Stimulated activated CD4-positive, alpha-beta T cell treated with anti-CD3 and anti-CD28 coated beads, TNF-alpha, amount 100 ng/mL, for 24 hours (primary cell): ENCODE data around the gene MYO3B.

Source experiments
- DNase-seq, 3 experiments: peaks; one replicate each; pipeline ENCODE4 v3.0.0-alpha.2; 2020; ENCODE audit warnings: low read depth in 3 of 3

MYO3B gene, protein sequence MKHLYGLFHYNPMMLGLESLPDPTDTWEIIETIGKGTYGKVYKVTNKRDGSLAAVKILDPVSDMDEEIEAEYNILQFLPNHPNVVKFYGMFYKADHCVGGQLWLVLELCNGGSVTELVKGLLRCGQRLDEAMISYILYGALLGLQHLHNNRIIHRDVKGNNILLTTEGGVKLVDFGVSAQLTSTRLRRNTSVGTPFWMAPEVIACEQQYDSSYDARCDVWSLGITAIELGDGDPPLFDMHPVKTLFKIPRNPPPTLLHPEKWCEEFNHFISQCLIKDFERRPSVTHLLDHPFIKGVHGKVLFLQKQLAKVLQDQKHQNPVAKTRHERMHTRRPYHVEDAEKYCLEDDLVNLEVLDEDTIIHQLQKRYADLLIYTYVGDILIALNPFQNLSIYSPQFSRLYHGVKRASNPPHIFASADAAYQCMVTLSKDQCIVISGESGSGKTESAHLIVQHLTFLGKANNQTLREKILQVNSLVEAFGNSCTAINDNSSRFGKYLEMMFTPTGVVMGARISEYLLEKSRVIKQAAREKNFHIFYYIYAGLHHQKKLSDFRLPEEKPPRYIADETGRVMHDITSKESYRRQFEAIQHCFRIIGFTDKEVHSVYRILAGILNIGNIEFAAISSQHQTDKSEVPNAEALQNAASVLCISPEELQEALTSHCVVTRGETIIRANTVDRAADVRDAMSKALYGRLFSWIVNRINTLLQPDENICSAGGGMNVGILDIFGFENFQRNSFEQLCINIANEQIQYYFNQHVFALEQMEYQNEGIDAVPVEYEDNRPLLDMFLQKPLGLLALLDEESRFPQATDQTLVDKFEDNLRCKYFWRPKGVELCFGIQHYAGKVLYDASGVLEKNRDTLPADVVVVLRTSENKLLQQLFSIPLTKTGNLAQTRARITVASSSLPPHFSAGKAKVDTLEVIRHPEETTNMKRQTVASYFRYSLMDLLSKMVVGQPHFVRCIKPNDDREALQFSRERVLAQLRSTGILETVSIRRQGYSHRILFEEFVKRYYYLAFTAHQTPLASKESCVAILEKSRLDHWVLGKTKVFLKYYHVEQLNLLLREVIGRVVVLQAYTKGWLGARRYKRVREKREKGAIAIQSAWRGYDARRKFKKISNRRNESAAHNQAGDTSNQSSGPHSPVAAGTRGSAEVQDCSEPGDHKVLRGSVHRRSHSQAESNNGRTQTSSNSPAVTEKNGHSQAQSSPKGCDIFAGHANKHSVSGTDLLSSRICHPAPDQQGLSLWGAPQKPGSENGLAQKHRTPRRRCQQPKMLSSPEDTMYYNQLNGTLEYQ (N-terminal part only)

DNA sequence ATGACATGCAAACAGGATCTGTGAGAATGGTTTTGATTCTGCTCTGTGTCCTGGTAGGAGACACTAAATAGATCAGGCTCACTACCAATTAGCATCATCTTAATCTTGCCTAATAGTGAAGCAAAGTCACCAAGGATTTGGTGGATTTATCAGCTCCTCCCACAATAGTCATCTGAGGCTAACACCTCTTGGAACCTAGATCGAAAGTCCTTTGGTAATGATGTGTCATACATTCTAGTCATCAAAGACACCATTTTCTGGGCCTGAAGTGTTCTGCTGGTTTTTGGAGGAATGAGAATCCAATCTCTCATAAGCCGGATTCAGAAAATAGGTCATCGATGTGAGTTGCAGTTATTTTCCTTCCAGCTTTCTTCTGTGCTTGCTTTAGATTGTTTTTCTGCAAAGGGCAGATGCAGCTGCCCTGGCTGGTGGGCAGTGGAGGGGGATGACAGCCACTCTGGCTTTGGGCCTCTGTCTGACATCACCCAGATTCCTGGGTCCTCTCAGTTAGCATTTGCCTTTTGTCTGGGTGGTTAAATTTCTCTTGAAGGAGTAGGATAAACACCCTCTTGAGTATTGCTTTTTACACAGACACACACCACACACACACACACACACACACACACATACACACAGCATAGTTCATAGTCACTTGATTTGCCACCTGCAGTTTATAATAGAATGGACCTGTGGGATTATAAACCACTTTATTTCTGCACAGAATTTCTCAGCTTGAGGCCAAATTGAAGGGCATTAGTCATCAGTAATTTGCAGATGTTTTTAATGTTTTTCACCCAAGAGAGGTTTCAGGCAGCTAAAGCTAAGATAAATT lies at the start of gene MYO3B:
Gene MYO3B, plus strand, starts transcription at position 198 of the 832 bp plus-strand sequence. Its CDS starts 141 bp downstream, at position 339.
- no peak for DNase-seq

- DNase-seq: no peak
Observed at GRCh38 chr2:170139276-170139967, 38.5 kb upstream of the MYO3B start.

GRCh38 chr2:170140561-170140960 lies 37.4 kb upstream of the MYO3B start:
- no peak for DNase-seq

DNA sequence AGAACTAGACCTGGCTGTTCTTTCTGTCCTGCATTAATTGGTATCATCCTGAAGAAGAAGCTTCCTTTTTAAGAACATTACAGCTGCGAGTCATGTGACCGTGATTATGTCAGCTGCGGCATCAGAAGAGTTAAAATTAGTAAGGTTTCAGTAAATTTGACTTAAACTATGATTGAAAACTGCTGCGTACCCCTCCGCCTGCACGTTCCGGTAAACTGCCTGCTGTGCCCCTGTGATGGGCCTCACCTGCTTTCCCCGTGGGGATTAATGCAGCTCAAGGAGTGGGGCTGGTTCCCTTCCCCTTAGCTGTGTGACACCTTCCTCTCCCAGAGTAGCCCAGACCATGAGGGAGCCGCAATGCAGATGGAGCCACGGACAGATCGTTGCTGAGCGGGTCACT lies 36.1 kb upstream of the MYO3B start:
- DNase-seq: no peak

- DNase-seq: no peak
Observed at GRCh38 chr2:170142502-170142901, 35.4 kb upstream of the MYO3B start.

DNA sequence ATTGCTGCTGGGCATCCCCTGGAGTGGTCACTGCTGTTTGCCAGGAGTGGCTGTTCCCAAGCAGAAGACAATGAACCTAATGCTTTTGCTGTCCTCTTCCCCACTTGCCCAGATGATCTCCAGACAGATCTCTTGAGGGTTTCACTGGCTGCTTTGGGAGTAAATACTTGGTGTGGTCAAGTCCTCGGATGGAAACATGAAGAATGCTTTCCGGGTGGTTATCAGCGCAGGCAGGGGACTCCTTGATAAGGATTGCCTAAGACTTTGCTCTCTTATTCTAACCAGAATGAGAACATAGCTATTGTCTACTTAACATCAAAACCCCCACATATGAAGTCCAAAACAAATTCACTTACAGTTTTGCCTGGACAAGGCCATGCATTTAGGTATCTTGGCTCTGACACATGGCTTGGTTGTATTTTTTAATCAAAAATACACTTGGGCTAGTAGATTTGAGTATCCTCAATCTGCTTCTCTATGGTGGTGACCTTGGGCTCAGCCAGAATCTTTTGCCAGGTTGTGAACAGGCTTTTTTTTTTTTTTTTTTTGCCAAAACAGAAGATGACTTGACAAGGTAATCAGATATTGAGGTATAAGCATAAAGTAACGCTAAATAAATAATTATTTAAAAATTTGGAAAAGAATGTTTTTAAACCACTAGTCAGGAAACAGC lies 34.8 kb upstream of the MYO3B start:
- no peak for DNase-seq

DNA sequence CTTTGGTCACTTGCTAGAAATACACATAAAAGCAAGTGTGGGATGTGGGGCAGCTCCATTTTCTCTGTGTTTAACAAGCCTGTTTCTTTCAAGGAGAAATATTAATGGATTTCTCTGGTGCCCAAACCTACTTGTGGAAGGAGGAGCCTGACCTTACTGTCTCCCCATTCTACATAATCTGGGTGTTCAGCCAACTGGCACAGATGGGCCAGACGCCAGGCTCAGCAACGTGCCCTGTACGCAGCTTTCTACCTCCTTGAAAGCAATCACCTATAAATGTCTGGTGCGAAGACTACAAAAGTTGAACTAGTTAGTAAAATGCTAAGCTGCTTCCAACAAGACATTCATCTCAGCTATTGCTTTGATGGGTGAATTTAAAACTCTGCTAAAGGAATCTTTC lies 33.2 kb upstream of the MYO3B start:
- DNase-seq: no peak

GRCh38 chr2:170145191-170145590 lies 32.8 kb upstream of the MYO3B start:
- no peak for DNase-seq

DNA sequence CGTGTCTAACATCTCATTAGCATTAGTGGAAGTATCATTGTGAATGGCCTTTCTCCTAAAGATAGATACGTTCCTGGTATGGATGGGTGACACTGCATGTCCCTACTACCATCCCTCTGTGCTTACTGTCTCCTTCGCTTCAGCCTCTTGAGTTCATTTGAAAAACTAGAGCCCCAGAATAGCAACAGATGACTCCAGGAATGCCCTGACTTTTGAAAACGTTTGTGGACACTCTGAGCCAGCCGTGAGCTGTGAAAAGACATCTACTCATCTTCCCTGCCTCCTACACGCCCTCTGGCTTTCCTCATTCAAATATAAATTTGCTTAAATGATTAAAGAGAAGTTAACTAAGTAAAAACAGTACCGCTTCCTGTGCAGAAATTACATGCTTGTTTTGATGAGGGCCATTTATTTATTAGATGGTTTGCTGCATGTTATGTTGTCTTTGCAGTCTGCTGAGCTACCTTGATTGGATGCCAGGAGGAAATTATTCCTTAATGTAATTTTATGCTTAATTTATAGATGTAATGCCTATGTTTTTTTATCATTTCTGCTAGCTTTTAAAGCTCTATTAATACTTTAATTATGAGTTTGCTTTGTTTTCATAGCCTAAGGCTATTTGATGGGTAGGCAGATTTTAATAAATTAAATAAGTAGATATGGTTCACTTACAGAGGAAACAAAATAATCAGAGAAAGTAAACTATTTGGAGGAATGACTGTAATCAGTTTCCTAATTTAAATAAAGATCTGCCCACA lies 32.1 kb upstream of the MYO3B start:
- no peak for DNase-seq

DNA sequence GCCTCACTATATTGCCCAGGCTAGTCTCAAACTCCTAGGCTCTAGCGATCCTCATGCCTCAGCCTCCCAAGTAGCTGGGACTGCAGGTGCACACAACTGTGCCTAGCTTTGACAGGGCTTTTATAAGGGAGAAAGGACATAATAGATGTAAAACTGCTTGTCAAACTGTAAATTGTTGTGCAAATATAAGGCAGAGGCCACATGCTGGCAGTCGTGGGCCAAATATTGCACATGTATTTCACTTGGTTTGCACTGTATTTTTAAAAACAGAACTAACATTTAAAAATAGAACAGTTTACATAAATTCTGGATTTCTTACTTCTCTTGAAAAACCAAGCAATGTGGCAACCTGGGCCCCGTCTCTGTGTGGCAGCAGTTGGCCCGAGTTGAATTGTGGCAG lies 31.2 kb upstream of the MYO3B start:
- no peak for DNase-seq

GRCh38 chr2:170147576-170147975 lies 30.4 kb upstream of the MYO3B start:
- no peak for DNase-seq

DNA sequence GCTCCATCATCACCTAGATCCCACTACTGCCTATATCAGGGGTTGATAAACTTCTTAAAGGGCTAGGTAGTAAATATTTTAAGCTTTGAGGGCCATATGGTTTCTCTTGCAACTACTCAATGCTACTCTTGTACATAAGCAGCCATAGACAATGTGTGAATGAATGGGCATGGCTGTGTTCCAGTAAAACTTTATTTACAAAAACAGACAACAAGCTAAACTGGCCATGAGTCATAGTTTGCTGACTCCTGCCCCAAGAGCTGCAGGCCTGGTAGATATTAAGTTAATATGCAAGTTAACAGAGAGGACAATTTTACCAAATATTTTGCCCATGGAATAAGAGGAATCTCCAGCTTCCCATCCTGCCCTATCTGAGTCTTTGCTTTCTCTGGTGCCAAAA lies 29.8 kb upstream of the MYO3B start:
- DNase-seq: no peak

- no peak for DNase-seq
Observed at GRCh38 chr2:170152421-170152820, 25.5 kb upstream of the MYO3B start.

GRCh38 chr2:170155022-170155722 lies 22.8 kb upstream of the MYO3B start:
- no peak for DNase-seq

DNA sequence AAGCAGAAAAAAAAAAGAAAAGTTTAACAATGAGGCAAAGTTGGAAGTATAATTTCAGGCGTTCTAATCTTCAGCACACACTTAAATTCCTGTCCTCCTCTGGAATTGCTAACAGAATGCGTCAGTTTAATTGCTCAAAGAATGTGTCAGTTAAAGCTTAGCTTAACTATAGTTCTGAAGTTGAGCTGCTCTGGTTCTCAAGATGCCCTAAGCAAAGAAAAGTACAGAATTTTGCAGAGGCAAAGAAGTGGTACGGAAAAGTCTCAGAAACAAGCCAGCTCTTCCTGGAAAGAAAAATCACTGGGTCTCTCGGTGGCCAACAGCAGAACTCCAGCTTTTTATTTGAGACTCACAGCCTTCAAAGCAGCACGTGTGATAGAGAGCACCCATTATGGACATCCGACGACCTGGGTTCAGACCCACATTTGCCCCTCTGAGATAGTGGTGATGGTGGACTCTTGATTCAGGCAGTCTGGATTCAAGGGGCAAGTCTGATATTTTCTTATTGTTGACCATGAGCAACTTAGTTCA lies 22.2 kb upstream of the MYO3B start:
- DNase-seq: no peak

GRCh38 chr2:170156592-170156991 lies 21.4 kb upstream of the MYO3B start:
- no peak for DNase-seq

GRCh38 chr2:170157025-170157684 lies 20.8 kb upstream of the MYO3B start:
- DNase-seq: no peak

DNA sequence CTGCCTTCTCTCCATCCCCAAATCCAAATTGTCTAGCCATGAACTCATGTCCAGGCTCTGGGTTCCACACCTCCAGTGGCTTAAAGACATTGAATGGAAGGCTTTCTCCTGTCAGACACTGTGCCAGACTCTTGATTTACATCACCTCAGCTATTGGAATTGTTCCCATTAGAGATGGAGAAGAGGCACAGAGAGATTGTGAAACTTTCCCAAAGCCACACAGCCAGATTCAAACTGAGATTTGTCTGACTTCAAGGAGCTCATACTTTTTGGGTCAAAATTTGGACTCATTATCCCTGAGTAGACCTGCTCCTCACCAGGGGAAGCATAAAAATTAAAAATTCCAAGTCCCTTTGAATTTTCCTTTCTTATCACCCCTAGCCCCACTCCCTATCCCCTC lies 18.9 kb upstream of the MYO3B start:
- DNase-seq: no peak
